HEK293T (cell line): ENCODE measurements around the gene CSGALNACT2.

ENCODE experiments used
- CTCF ChIA-PET: fragments of 350-600 bp; formaldehyde crosslinking; extraction: SDS; loops from one replicate; lab custom pipeline; 2021; ENCODE audit warnings: antibody characterized with exemption, inconsistent platforms; lab: Yijun Ruan, JAX
- POLR2A ChIA-PET: fragments of 350-600 bp; formaldehyde crosslinking; extraction: SDS; loops from one replicate; lab custom pipeline; 2020; ENCODE audit warnings: antibody characterized with exemption, inconsistent platforms; lab: Yijun Ruan, JAX
- DNase-seq: peaks from one replicate; pipeline ENCODE4 v3.0.0; 2012; ENCODE audit warnings: mixed read lengths; ENCODE audit errors: extremely low spot score
- ARNT ChIP-seq: fragments of 450-650 bp; IDR thresholded peaks from 2 replicates; pipeline ENCODE4 v1.6.1; 2017; ENCODE audit warnings: mild to moderate bottlenecking
- BHLHE40 ChIP-seq: fragments of 450-650 bp; IDR thresholded peaks from 2 replicates; pipeline ENCODE4 v1.6.1; 2016; ENCODE audit warnings: mild to moderate bottlenecking, moderate library complexity, borderline replicate concordance
- CTBP1 ChIP-seq: fragments of 450-650 bp; IDR thresholded peaks from 2 replicates; pipeline ENCODE4 v1.6.1; 2016; ENCODE audit warnings: borderline replicate concordance
- ELF4 ChIP-seq: fragments of 450-650 bp; IDR thresholded peaks from 2 replicates; pipeline ENCODE4 v1.6.1; 2017; ENCODE audit warnings: antibody characterized with exemption
- FOXA1 ChIP-seq: fragments of 450-650 bp; IDR thresholded peaks from 2 replicates; pipeline ENCODE4 v1.6.1; 2016; ENCODE audit warnings: mild to moderate bottlenecking
- FOXK2 ChIP-seq: fragments of 450-650 bp; IDR thresholded peaks from 2 replicates; pipeline ENCODE4 v1.6.1; 2016; ENCODE audit warnings: mild to moderate bottlenecking
- FOXM1 ChIP-seq: fragments of 450-650 bp; IDR thresholded peaks from 2 replicates; pipeline ENCODE4 v1.6.1; 2017; ENCODE audit warnings: mild to moderate bottlenecking, borderline replicate concordance
- HDGF ChIP-seq: fragments of 450-650 bp; IDR thresholded peaks from 2 replicates; pipeline ENCODE4 v1.6.1; 2017; ENCODE audit warnings: antibody characterized with exemption, borderline replicate concordance
- L3MBTL2 ChIP-seq: fragments of 450-650 bp; conservative IDR thresholded peaks from 2 replicates; pipeline ENCODE4 v1.6.1; 2016; ENCODE audit warnings: mild to moderate bottlenecking
- LEF1 ChIP-seq: fragments of 450-650 bp; IDR thresholded peaks from 2 replicates; pipeline ENCODE4 v1.6.1; 2017; ENCODE audit warnings: mild to moderate bottlenecking, borderline replicate concordance
- NFRKB ChIP-seq: fragments of 450-650 bp; IDR thresholded peaks from 2 replicates; pipeline ENCODE4 v1.6.1; 2016; ENCODE audit warnings: mild to moderate bottlenecking, moderate library complexity
- PKNOX1 ChIP-seq: fragments of 450-650 bp; IDR thresholded peaks from 2 replicates; pipeline ENCODE4 v1.6.1; 2016
- SP1 ChIP-seq: fragments of 450-650 bp; IDR thresholded peaks from 2 replicates; pipeline ENCODE4 v1.6.1; 2017
- SUZ12 ChIP-seq: fragments of 450-650 bp; IDR thresholded peaks from 2 replicates; pipeline ENCODE4 v1.6.1; 2016; ENCODE audit warnings: mild to moderate bottlenecking
- TARDBP ChIP-seq: fragments of 450-650 bp; IDR thresholded peaks from 2 replicates; pipeline ENCODE4 v1.6.1; 2016
- ZNF384 ChIP-seq: fragments of 450-650 bp; IDR thresholded peaks from 2 replicates; pipeline ENCODE4 v1.6.1; 2016

CSGALNACT2 gene

GRCh38 chr10:43206391-43207235 is 68.4 kb downstream of the CSGALNACT2 start:
- CTCF ChIA-PET, result interaction anchor here (1.1 kb wide), 1 partner anchor 13 kb away, joined by 3 read pairs; no protein-coding TSS in a partner anchor
- no peak for TF ChIP-seq HDGF
- TF ChIP-seq TARDBP, result no peak
- POLR2A ChIA-PET, result no interaction called here
- DNase-seq, result no peak

DNA sequence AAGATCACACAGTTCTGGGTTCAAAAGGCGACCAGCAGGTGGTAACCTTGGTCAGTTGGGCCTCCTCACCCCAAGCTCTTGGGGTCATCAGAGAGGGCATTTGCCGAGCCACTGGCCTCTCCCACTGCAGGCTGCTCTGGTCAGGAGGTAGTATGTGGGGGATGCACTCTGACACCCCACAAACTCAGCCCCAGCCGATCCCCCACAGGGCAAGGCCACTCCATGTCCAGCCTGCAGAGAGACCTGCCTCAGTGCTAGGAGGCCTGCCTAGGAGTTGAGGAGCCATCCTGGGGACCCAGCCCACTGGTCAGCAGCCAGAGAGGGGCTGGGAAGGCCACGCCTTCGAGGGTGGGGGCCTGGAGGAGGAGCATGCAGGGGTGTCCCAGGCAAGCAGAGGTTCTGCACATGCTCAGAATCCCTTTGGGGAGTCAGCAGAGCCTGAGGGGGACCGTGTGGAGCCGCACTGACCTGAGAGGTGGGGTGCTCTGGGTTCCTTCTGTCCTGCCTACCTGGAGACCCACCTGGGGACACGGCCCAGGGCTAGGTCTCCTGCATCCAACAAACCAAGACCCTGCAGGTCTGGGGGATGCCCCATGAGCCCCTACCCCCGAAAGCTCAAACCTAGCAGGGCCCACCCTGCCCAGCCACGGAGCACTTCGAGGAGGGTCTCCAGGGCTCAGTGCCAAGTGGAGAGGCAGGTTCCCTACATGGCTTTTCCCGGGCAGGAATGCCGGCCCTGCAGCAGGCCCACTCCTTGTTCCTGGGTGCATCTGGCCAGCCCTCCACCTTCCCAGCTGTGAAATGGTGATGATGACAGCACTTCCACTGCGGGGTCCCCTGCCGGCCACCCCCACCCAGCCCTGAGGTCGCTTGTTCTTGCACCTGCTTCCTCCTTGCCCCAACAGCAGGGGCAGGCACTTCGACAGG is 70.2 kb downstream of the CSGALNACT2 start:
- no peak for DNase-seq
- TF ChIP-seq ZNF384 (no peak), PKNOX1 (no peak), L3MBTL2 (no peak), SP1 (no peak), FOXK2 (no peak), BHLHE40 (no peak), CTBP1 (no peak)
- ChIA-PET CTCF (no interaction called here), POLR2A (no interaction called here)

DNA sequence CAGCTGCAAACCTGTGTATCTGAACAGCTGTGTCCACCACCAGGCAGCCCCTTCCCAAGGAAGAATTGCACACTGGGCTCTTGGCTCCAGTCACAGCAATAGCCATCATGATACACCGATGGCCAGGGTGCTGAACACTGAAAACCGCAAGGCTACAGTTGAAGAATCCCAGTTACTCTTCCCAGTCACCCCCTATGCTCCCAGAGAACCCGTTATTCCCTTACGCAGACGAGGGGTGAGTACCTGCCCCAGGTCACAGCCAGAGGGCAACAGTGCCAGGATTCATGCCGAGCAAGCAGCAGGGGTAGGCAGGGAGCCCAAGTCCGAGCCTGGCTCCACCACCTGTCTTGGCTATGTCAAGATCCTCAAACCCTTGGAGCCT is 70.8 kb downstream of the CSGALNACT2 start:
- no peak for DNase-seq
- ChIA-PET CTCF (no interaction called here), POLR2A (no interaction called here)
- TF ChIP-seq L3MBTL2 (no peak), NFRKB (no peak), FOXA1 (no peak), PKNOX1 (no peak), BHLHE40 (no peak), HDGF (no peak), TARDBP (no peak), ZNF384 (no peak), SP1 (no peak), LEF1 (no peak), CTBP1 (no peak), ELF4 (no peak), FOXK2 (no peak), ARNT (no peak), FOXM1 (no peak), SUZ12 (no peak)

GRCh38 chr10:43209651-43210141 is 71.5 kb downstream of the CSGALNACT2 start:
- CTCF ChIA-PET, result no interaction called here
- TF ChIP-seq ELF4, result no peak
- no peak for TF ChIP-seq TARDBP
- TF ChIP-seq BHLHE40, result no peak
- TF ChIP-seq FOXA1, result no peak
- TF ChIP-seq NFRKB, result no peak
- no peak for TF ChIP-seq L3MBTL2
- TF ChIP-seq SUZ12, result no peak
- TF ChIP-seq SP1, result no peak
- TF ChIP-seq LEF1, result no peak
- no peak for TF ChIP-seq HDGF
- no peak for TF ChIP-seq FOXM1
- no peak for TF ChIP-seq CTBP1
- no peak for TF ChIP-seq ARNT
- TF ChIP-seq ZNF384, result no peak
- no peak for TF ChIP-seq PKNOX1
- TF ChIP-seq FOXK2, result no peak
- no peak for DNase-seq
- POLR2A ChIA-PET, result no interaction called here

DNA sequence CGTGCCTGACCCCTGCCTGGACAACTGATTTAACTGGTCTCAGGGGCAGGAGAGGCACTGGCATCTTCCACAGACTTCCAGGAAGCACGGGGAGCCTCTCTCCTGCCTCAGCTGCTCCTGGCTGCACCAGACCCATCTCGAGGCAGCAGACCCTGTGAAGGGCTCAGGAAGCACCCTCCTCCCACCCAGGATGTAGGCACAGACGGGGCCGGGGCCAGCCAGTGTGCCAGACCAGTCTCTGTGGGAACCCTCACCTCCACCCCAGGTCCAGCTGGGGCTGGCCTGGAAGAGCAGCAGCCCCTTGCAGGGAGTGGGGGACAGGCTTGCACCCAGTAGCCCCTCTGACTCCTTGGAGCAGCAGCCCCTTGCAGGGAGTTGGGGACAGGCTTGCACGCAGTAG is 72.3 kb downstream of the CSGALNACT2 start:
- no peak for DNase-seq
- ChIA-PET POLR2A (no interaction called here), CTCF (interaction anchor here (0.7 kb wide), 1 partner anchor 8 kb away, joined by 4 read pairs; no protein-coding TSS in a partner anchor)
- TF ChIP-seq ZNF384, result no peak
- TF ChIP-seq LEF1, result no peak
- no peak for TF ChIP-seq CTBP1
- TF ChIP-seq ARNT, result no peak
- no peak for TF ChIP-seq FOXM1
- no peak for TF ChIP-seq NFRKB
- no peak for TF ChIP-seq HDGF
- no peak for TF ChIP-seq SUZ12
- TF ChIP-seq BHLHE40, result no peak

GRCh38 chr10:43211030-43211429 is 72.8 kb downstream of the CSGALNACT2 start:
- CTCF ChIA-PET, result interaction anchor here (0.7 kb wide), 1 partner anchor 8 kb away, joined by 4 read pairs; no protein-coding TSS in a partner anchor
- POLR2A ChIA-PET, result no interaction called here
- no peak for TF ChIP-seq LEF1
- TF ChIP-seq L3MBTL2, result no peak
- TF ChIP-seq BHLHE40, result no peak
- TF ChIP-seq SP1, result no peak
- no peak for DNase-seq
